Vagina (tissue), 2 donors: Measurements from ENCODE around the gene EFCAB11.

Experiments used
- CTCF ChIP-seq, 3 experiments: fragments of 450-650 bp in 2 of 3; fragments of 200-600 bp in 1 of 3; sonication (generic) in 1 of 3; IDR thresholded peaks; one replicate each; pipeline ENCODE4 v1.5.1; 2017 to 2019; ENCODE audit warnings: antibody characterized with exemption in 3 of 3, mild to moderate bottlenecking in 2 of 3, moderate library complexity in 2 of 3
- POLR2A ChIP-seq, 2 donors: fragments of 450-650 bp; IDR thresholded peaks; one replicate each; pipeline ENCODE4 v1.6.1; 2017; ENCODE audit warnings: antibody characterized with exemption in 2 of 2, mild to moderate bottlenecking in 2 of 2, moderate library complexity in 2 of 2
- POLR2AphosphoS5 ChIP-seq, 2 donors: sonication (generic); formaldehyde crosslinking; IDR thresholded peaks; one replicate each; pipeline ENCODE4 v1.9.0; 2017; ENCODE audit warnings: antibody characterized with exemption in 2 of 2, mild to moderate bottlenecking in 2 of 2, low read depth in 1 of 2; ENCODE audit not compliant: insufficient read depth in 1 of 2

- TF ChIP-seq CTCF (IDR thresholded peaks at IDR 0.05) (no peak), POLR2AphosphoS5 (IDR thresholded peaks at IDR 0.05; ENCODE audit: insufficient read depth in 1 of 2, low read depth in 1 of 2) (no peak), POLR2A (IDR thresholded peaks at IDR 0.05) (no peak)
Measured at GRCh38 chr14:89900802-89901201, 53.7 kb downstream of the EFCAB11 start.
